Endothelial cell of umbilical vein (primary cell): ENCODE data around the gene ITGA5. TPM values are rescaled to one million over a fixed set of nuclear protein-coding genes. Genes with fewer than 3 reads are reported as not detected.

ENCODE experiments used
- BruUV-seq: library from RNA; stranded (reverse); fragments of 400-500 nt; replicated peaks from 2 replicates; lab custom pipeline; 2021; lab: Mats Ljungman, UMichigan
- CTCF ChIA-PET: fragments of 300-600, 350-600 bp; sonication (Branson Sonifier 250); formaldehyde crosslinking; loops from one replicate; lab custom pipeline; 2021; ENCODE audit warnings: antibody characterized with exemption, inconsistent platforms; lab: Charles Lee
- POLR2A ChIA-PET: fragments of 300-600, 350-600 bp; sonication (Branson Sonifier 250); formaldehyde crosslinking; loops from one replicate; lab custom pipeline; 2021; ENCODE audit warnings: antibody characterized with exemption, inconsistent platforms; lab: Charles Lee
- DNase-seq: peaks from one replicate; pipeline ENCODE4 v3.0.0-alpha.2; 2011; ENCODE audit warnings: low read depth, low spot score
- FAIRE-seq: peaks from 2 replicates; lab custom pipeline; 2011; peaks lifted over from hg19 to GRCh38; lab: Jason Lieb, UNC
- H2AFZ ChIP-seq: 2 replicates; pipeline ENCODE4 v1.6.0; 2012; ENCODE audit warnings: low read depth, low read length, control low read depth, inconsistent platforms
- H3K27ac ChIP-seq: 2 replicates; pipeline ENCODE4 v1.5.1; 2011; ENCODE audit warnings: low read depth, mild to moderate bottlenecking, control low read depth, low read length, moderate library complexity; ENCODE audit not compliant: insufficient read depth
- H3K27me3 ChIP-seq, 2 experiments: 2 replicates each; pipeline versions ENCODE4 v1.6.0 to v1.6.1; 2011; ENCODE audit warnings: low read length in 2 of 2, mixed read lengths in 1 of 2; ENCODE audit not compliant: control insufficient read depth in 2 of 2, insufficient read depth in 2 of 2
- H3K36me3 ChIP-seq, 2 experiments: 2 replicates in 1 of 2; 3 replicates in 1 of 2; pipeline ENCODE4 v1.5.1; 2011; ENCODE audit warnings: low read length in 2 of 2, mild to moderate bottlenecking in 1 of 2, moderate library complexity in 1 of 2; ENCODE audit not compliant: control insufficient read depth in 2 of 2, insufficient read depth in 2 of 2; ENCODE audit errors: extremely low read depth in 1 of 2
- H3K4me1 ChIP-seq: 3 replicates; pipeline ENCODE4 v1.5.1; 2011; ENCODE audit warnings: mild to moderate bottlenecking, low read length; ENCODE audit not compliant: control insufficient read depth, insufficient read depth; ENCODE audit errors: extremely low read depth
- H3K4me2 ChIP-seq: 2 replicates; pipeline ENCODE4 v1.6.1; 2011; ENCODE audit warnings: low read length, control low read depth, mixed read lengths; ENCODE audit not compliant: insufficient read depth
- H3K4me3 ChIP-seq, 3 experiments: fragments of 200-600 bp in 1 of 3; sonication (generic), shearing (Covaris generic) in 1 of 3; replicated peaks in 1 of 3; 2 replicates each; pipeline ENCODE4 v1.5.1; 2011 to 2016; ENCODE audit warnings: control low read depth in 3 of 3, low read length in 3 of 3, mild to moderate bottlenecking in 2 of 3, inconsistent platforms in 1 of 3, low read depth in 1 of 3, moderate library complexity in 1 of 3; ENCODE audit not compliant: insufficient read depth in 1 of 3
- H3K79me2 ChIP-seq: 2 replicates; pipeline ENCODE4 v1.6.0; 2012; ENCODE audit warnings: low read length, inconsistent platforms; ENCODE audit not compliant: control insufficient read depth, insufficient read depth
- H3K9ac ChIP-seq: replicated peaks from 2 replicates; pipeline ENCODE3; 2011; ENCODE audit warnings: low read length, control low read depth; ENCODE audit not compliant: insufficient read depth; ENCODE audit errors: extremely low read depth
- H3K9me1 ChIP-seq: replicated peaks from 3 replicates; pipeline ENCODE4 v1.6.0; 2011; ENCODE audit warnings: mild to moderate bottlenecking, low read length; ENCODE audit not compliant: control insufficient read depth, insufficient read depth; ENCODE audit errors: extremely low read depth
- H3K9me3 ChIP-seq: replicated peaks from 2 replicates; pipeline ENCODE4 v1.5.1; 2012; ENCODE audit warnings: low read length, inconsistent platforms; ENCODE audit not compliant: control insufficient read depth, insufficient read depth
- H4K20me1 ChIP-seq: replicated peaks from 2 replicates; pipeline ENCODE3; 2011; ENCODE audit warnings: mild to moderate bottlenecking, low read length; ENCODE audit not compliant: control insufficient read depth, insufficient read depth; ENCODE audit errors: extremely low read depth
- CTCF ChIP-seq, 2 donors: IDR thresholded peaks; 1 replicate in 1 of 2; 2 replicates in 1 of 2; pipeline ENCODE4 v1.5.1; 2011; ENCODE audit warnings: low read length in 2 of 2, mild to moderate bottlenecking in 2 of 2, moderate library complexity in 2 of 2, control low read depth in 1 of 2, inconsistent platforms in 1 of 2, low read depth in 1 of 2; ENCODE audit not compliant: insufficient read depth in 1 of 2; ENCODE audit errors: extremely low read depth in 1 of 2
- EZH2 ChIP-seq: IDR thresholded peaks from 2 replicates; pipeline ENCODE4 v1.6.1; 2012; ENCODE audit warnings: borderline replicate concordance, low read depth, mild to moderate bottlenecking, moderate library complexity, low read length, inconsistent platforms; ENCODE audit not compliant: severe bottlenecking
- FOS ChIP-seq: IDR thresholded peaks from 2 replicates; pipeline ENCODE4 v1.6.1; 2011; ENCODE audit warnings: mild to moderate bottlenecking, low read length, moderate library complexity, borderline replicate concordance; ENCODE audit not compliant: insufficient read depth
- GATA2 ChIP-seq: IDR thresholded peaks from 2 replicates; pipeline ENCODE4 v1.7.0; 2011; ENCODE audit warnings: low read depth, mild to moderate bottlenecking, moderate library complexity, mixed read lengths, low read length; ENCODE audit not compliant: insufficient read length, insufficient read depth
- MAX ChIP-seq: IDR thresholded peaks from 2 replicates; pipeline ENCODE4 v1.6.1; 2011; ENCODE audit not compliant: insufficient read depth, insufficient read length
- POLR2AphosphoS5 ChIP-seq: IDR thresholded peaks from 2 replicates; pipeline ENCODE4 v1.6.1; 2012; ENCODE audit warnings: low read depth, mild to moderate bottlenecking, control low read depth, low read length, moderate library complexity; ENCODE audit not compliant: insufficient read depth
- dilution Hi-C: fragments of 300-500 bp; cut with MboI; formaldehyde crosslinking; loops from one replicate; pipeline ENCODE4 v1.15.0; 2019; ENCODE audit warnings: low sequenced_read_pairs; ENCODE audit not compliant: extremely low pct_ligation_motif_present
- intact Hi-C: fragments of 100-400 bp; cut with micrococcal nuclease; formaldehyde crosslinking; loops from one replicate; pipeline ENCODE4 v1.10.0; 2022
- polyA plus RNA-seq, 4 experiments: library from polyadenylated mRNA; depleted of rRNA in 3 of 4; stranded (reverse) in 3 of 4; unstranded in 1 of 4; fragments of >200 nt; gene quantifications; 2 replicates each; pipeline versions ENCODE4 v1.2.1 to v1.2.3, GENCODE V29; 2011 to 2012; ENCODE audit warnings: missing spikeins in 1 of 4
- total RNA-seq: library from RNA; stranded (reverse); gene quantifications from 2 replicates; pipeline ENCODE4 v1.2.3, GENCODE V29; 2021

ITGA5 gene
- total and polyA plus RNA-seq, 2 donors (not counting 3 experiments of a cell fraction or from before 2014, with no cell fraction given), result 657 to 938 TPM

- POLR2A ChIA-PET, result interaction anchor here (1.1 kb wide), 2 partner anchors 10 to 11 kb away, joined by 3 to 5 read pairs; no protein-coding TSS in a partner anchor
These were observed 2.3 kb upstream of the ITGA5 start for GRCh38 chr12:54421175-54421878.

More at GRCh38 chr12:54421175-54421878, 2.3 kb upstream of the ITGA5 start:
- dilution Hi-C loops (no loop called here), intact Hi-C loops (no loop called here)
- Histone ChIP-seq H3K79me2 (peaks cover 39% of the 10 kb centered on the region), H3K9me3 (no peaks in the 10 kb centered on the region), H3K4me1 (peaks cover 69% of the 10 kb centered on the region), H3K9ac (peak overlapping the region; percentile 49), H3K4me3 (no peak overlapping the region), H4K20me1 (no peaks in the 10 kb centered on the region), H3K36me3 (peaks cover 0 to 3% of the 10 kb centered on the region in 2 experiments), H3K9me1 (no peaks in the 10 kb centered on the region), H2AFZ (no peak overlapping the region), H3K27ac (peak overlapping the region; percentile 79), H3K4me2 (peak overlapping the region; percentile 59), H3K27me3 (no peaks in the 10 kb centered on the region)
- DNase-seq (peak; percentile 81), FAIRE-seq (peak; percentile 73)
- TF ChIP-seq EZH2 (no peak), CTCF (IDR thresholded peaks at IDR 0.05; ENCODE audit: extremely low read depth in 1 of 2, insufficient read depth in 1 of 2, low read depth in 1 of 2, low read length in 2 of 2) (no peak), GATA2 (peak; percentile 38), MAX (no peak), POLR2AphosphoS5 (peak; percentile 36), FOS (peak; percentile 58)
- CTCF ChIA-PET, result interaction anchor here (1.0 to 11.8 kb wide), 6 partner anchors 10 to 22 kb away, joined by 3 to 136 read pairs (median 11); no protein-coding TSS in a partner anchor
- BruUV-seq, result TSS peak; percentile 56
